ENCODE results near the gene CSRP3. TPM values are rescaled to one million over a fixed set of nuclear protein-coding genes. Genes with fewer than 3 reads are reported as not detected.
A peak's percentile ranks its signal among the peaks of the same experiment; 100 is the strongest.

CSRP3 gene
- total and polyA plus RNA-seq, 9 of the 15 experiments (the other 6 are each of a cell fraction or from before 2014, with no cell fraction given), result 0.14 TPM; not detected in 8

DNA sequence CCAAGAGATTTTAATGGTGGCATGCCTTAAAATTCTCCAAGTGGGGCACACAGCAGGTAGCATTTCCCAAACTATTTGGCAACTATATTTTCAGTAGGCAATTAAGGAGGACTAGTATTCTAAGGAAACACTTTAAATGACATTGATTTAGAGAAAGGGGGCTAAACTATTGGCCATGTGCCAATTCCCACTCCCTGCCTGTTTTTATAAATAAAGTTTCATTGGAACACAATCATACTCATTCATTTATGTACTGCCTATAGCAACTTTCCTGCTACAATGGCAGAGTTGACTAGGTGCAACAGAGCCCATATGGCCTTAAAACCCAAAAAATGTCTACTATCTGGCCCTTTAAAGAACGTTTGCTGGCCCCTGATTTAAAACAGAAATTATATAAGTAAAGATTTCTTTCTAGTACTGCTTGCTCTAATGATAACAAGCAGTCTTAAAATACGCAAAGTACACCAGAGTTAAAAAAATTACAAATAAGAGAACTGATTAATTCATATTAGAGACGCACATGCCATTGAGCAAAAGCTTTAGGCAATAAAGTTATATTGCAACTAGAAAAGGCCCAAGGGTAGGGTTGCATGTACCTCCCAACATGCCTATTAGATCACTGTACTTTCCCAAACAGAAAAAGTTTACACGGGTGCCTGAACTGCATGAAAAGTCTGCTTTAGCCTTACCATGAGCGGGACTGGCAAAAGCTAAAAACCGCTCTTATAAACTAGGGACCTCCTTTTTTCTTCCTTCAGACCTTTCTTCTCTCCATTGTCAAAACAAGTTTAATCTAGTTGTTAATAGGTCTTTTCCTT is 24.8 kb upstream of the CSRP3 start:
- Histone ChIP-seq H3K4me3 (no peak overlapping the region), H3K4me1 (replicated peaks in 1 of 2; ENCODE audit: control insufficient read depth in 2 of 2, insufficient read depth in 2 of 2, low read length in 2 of 2) (no peaks in the 10 kb centered on the region), H3K9ac (ENCODE audit: insufficient read depth in 1 of 2, low read depth in 2 of 2, low read length in 2 of 2) (no peak overlapping the region), H3K9me1 (ENCODE audit: control insufficient read depth, insufficient read depth, low read length) (no peaks in the 10 kb centered on the region), H3K27ac (ENCODE audit: extremely low read depth, low read depth, low read length) (no peak overlapping the region), H3K9me3 (replicated peaks; ENCODE audit: control insufficient read depth, insufficient read depth, low read depth, low read length) (no peaks in the 10 kb centered on the region), H2AFZ (ENCODE audit: low read depth, low read length) (no peak overlapping the region), H3K4me2 (ENCODE audit: insufficient read depth, low read length) (no peak overlapping the region), H3K27me3 (ENCODE audit: control insufficient read depth in 2 of 2, insufficient read depth in 2 of 2, low read length in 2 of 2) (no peaks in the 10 kb centered on the region), H3K79me2 (ENCODE audit: control insufficient read depth, insufficient read depth, low read length) (no peaks in the 10 kb centered on the region), H3K36me3 (ENCODE audit: control insufficient read depth, insufficient read depth, low read length) (peaks cover 80% of the 10 kb centered on the region), H4K20me1 (replicated peaks; ENCODE audit: control insufficient read depth, insufficient read depth, low read length) (no peaks in the 10 kb centered on the region)
- WGBS (ENCODE audit: insufficient coverage, low coverage, missing lambda C conversion rate), result 89% methylated on average over 6 of the region's 6 CpGs
- FAIRE-seq, result no peak
- ATAC-seq, result no peak
- CTCF ChIA-PET (ENCODE audit: low intra/inter-chr PET ratio), result no interaction called here
- no peak for DNase-seq (ENCODE audit: extremely low read depth in 1 of 4, low spot score in 3 of 4)
- BruUV-seq (replicated peaks), result no TSS peak
- in situ Hi-C loops (cut with MboI), result no loop called here
- POLR2A ChIA-PET, result interaction anchor here (0.7 kb wide), 1 partner anchor 483 kb away, joined by 3 read pairs; no protein-coding TSS in a partner anchor
- intact Hi-C loops (cut with micrococcal nuclease), result no loop called here
- no peak for TF ChIP-seq SOX6 (IDR thresholded peaks at IDR 0.05)
- TF ChIP-seq CEBPG (CRISPR knock-in tag; IDR thresholded peaks at IDR 0.05), result no peak
- TF ChIP-seq CEBPG (tag; conservative IDR thresholded peaks at IDR 0.05 in 1 of 2, IDR thresholded peaks at IDR 0.05 in 1 of 2), result no peak
- TF ChIP-seq, protein P1, sequence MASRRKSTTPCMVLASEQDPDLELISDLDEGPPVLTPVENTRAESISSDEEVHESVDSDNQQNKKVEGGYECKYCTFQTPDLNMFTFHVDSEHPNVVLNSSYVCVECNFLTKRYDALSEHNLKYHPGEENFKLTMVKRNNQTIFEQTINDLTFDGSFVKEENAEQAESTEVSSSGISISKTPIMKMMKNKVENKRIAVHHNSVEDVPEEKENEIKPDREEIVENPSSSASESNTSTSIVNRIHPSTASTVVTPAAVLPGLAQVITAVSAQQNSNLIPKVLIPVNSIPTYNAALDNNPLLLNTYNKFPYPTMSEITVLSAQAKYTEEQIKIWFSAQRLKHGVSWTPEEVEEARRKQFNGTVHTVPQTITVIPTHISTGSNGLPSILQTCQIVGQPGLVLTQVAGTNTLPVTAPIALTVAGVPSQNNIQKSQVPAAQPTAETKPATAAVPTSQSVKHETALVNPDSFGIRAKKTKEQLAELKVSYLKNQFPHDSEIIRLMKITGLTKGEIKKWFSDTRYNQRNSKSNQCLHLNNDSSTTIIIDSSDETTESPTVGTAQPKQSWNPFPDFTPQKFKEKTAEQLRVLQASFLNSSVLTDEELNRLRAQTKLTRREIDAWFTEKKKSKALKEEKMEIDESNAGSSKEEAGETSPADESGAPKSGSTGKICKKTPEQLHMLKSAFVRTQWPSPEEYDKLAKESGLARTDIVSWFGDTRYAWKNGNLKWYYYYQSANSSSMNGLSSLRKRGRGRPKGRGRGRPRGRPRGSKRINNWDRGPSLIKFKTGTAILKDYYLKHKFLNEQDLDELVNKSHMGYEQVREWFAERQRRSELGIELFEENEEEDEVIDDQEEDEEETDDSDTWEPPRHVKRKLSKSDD (conservative IDR thresholded peaks at IDR 0.05; ENCODE audit: low read length), result no peak
- TF ChIP-seq TCF7L2 (IDR thresholded peaks at IDR 0.05; ENCODE audit: low read depth, low read length), result no peak
- TF ChIP-seq ZBTB40 (IDR thresholded peaks at IDR 0.05), result peak; percentile 56; the same call in 1 of the 2 replicates
- TF ChIP-seq ZBTB40 (CRISPR knock-in tag; IDR thresholded peaks at IDR 0.05), result no peak
- TF ChIP-seq OTX1 (CRISPR knock-in tag; IDR thresholded peaks at IDR 0.05), result no peak
